ENCODE results near the gene PRPH.
"Not testable (repeated sequence)": the region's sequence is repeated elsewhere in the genome, so short reads cannot be mapped to it uniquely, and the experiment has no call there.

Gene PRPH

GRCh38 chr12:49276304-49277290 is 18.4 kb upstream of the PRPH start:
- DNase-seq, result no peak

DNA sequence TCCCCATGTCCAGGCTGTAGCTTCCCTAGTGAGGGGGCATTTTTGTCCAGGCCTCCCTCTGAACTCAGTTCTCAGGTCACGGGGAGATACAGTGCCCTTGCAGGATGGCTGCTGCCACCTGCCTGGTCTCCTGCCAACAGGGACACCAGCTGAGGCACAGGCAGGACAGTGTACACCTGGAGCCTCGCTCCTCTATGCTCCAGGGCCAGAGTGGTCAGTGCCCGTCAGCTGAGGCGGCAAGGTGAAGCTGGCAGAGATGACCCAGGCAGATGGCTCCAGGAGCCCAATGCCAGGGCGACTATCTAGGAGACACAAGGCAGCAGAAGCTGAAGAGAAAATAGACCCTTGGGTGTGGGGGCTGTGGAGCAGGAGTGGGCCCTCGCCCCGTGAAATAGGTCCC is 17.5 kb upstream of the PRPH start:
- DNase-seq, result no peak

DNA sequence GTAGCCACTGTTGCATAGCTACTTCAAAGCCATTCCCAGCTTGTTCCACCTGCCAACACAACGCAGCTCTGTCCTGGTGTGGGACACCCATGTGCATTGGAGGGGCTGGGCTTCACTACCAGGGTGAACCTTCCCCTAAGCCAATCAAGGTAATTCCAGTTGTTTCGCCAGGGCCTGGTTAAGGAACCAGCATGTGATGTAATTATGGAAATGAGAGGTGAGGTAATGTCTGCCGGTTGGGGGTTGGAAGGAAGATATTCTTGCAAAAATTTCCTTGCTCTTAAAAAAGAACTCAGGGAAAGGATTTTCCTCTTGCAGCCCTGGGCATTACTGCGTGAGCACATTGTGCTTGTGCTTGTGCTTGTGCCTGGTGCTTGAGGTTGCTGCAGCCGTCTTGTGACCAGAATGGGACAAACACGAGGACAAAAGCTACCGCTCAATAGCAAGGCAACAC is 15.2 kb upstream of the PRPH start:
- peak; percentile 22 for DNase-seq

DNA sequence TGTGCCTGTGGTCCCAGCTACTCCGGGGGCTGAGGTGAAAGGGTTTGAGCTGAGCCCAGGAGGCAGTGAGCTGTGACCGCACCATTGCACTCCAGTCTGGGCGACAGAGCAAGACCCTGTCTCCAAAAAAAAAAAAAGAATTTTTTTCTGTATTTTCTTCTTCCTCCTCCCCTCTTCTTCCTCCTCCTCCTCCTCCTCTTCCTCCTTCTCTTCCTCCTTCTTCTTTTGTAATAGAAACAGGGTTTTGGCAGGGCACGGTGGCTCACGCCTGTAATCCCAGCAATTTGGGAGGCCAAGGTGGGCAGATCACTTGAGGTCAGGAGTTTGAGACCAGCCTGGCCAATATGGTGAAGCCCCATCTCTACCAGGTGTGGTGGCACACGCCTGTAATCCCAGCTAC is 14.4 kb upstream of the PRPH start:
- not testable (repeated sequence) for DNase-seq

- no peak for DNase-seq
Measured at GRCh38 chr12:49282302-49282701, 12.6 kb upstream of the PRPH start.

DNA sequence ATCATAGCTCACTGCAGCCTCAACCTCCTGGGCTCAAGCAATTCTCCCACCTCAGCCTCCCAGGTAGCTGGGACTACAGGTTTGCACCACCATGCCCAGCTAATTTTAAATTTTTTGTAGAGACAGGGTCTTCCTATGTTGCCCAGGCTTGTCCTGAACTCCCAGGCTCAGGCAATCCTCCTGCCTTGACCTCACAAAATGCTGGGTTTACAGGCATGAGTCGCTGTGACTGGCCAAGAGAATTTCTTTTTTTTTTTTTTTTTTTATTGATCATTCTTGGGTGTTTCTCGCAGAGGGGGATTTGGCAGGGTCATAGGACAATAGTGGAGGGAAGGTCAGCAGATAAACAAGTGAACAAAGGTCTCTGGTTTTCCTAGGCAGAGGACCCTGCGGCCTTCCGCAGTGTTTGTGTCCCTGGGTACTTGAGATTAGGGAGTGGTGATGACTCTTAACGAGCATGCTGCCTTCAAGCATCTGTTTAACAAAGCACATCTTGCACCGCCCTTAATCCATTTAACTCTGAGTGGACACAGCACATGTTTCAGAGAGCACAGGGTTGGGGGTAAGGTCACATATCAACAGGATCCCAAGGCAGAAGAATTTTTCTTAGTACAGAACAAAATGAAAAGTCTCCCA is 12.1 kb upstream of the PRPH start:
- DNase-seq, result not testable (repeated sequence)

DNA sequence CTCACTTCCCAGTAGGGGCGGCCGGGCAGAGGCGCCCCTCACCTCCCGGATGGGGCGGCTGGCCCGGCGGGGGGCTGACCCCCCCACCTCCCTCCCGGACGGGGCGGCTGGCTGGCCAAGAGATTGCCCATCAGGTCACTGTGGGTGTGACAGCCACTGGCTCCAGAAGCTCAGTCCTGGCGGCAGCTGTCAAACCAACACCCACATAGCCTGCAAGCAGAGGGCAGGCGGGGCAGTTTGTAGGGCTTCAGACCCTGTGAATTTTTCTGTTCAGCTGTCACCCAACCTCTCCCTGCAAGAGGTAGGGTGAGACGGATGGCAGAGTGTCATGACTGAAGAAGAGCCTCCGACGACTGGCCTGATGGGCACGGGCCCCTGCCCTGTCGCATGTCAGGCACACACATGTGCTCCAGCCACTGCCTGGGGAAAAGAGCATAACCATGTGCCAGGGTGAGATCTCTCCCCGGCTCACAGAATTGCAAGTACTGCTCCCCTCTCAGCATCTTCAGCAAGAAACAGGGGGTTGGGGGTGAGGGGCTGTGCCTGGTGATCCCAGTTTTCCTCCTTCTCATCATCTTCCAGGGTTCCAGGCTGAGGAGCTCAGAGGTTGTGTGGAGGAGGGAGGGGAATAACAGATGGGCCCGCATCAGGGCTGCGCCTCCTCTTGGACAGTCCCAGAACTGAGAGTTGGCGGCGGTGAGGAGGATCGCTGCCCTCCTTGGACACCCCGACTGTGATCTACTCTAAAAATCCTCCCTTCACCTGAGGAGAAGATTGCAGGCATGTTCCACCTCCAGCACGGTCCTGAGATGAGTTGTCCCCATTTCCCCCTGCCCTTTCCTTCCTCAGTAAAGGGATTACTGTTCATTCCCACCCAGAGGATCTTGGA is 11.2 kb upstream of the PRPH start:
- DNase-seq, result no peak

- DNase-seq, result no peak
Measured at GRCh38 chr12:49284672-49285071, 10.3 kb upstream of the PRPH start.

GRCh38 chr12:49287876-49288275 is 7.1 kb upstream of the PRPH start:
- no peak for DNase-seq

DNA sequence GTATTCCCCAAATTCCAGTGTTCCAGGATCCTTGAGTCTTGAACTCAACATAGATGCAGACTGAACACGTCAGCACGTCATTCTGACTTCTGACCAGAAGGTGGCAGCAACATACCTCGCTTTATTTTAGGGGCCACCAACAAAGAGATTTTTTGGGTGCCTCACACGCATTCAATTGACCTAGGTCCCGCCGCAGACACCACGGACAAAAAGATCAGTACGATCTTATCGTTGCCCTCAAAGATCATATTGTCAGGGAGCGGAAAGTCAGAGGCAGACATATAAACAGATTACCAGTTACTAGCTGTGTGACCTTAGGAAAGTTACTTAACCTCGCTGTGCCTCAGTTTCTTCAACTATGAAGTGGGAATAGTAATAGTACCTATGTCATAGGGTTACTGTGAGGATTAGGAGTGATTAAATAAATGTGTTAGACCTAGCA is 6.5 kb upstream of the PRPH start:
- peak; percentile 42 for DNase-seq

DNA sequence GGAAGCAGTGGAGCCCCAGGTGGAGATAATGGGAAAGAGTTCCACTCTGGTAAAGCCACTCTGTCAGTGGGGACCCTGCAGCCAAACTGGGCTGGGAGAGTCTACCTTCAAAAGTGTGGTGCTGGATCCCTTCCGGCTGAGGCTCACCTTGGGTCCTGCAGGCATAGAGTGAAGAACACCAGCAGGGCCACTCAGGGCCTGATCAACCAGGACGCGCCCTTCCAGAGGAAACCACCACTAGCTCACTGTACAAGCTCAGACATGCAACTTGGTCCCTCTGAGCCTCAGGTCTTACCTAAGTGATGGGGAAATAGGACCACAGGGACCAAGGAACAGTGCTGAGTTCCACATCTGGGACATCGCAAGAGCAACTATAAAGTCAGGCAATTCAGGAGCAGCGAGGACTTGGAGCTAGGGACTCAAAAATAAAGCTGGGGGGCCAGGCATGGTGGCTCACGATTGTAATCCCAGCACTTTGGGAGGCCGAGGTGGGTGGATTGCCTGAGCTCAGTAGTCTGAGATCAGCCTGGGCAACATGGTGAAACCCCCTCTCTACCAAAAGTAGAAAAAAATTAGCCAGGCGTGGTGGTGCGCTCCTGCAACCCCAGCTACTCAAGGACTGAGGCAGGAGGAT is 5.9 kb upstream of the PRPH start:
- DNase-seq, result no peak

GRCh38 chr12:49292729-49293055 is 2.3 kb upstream of the PRPH start:
- DNase-seq, result no peak

DNA sequence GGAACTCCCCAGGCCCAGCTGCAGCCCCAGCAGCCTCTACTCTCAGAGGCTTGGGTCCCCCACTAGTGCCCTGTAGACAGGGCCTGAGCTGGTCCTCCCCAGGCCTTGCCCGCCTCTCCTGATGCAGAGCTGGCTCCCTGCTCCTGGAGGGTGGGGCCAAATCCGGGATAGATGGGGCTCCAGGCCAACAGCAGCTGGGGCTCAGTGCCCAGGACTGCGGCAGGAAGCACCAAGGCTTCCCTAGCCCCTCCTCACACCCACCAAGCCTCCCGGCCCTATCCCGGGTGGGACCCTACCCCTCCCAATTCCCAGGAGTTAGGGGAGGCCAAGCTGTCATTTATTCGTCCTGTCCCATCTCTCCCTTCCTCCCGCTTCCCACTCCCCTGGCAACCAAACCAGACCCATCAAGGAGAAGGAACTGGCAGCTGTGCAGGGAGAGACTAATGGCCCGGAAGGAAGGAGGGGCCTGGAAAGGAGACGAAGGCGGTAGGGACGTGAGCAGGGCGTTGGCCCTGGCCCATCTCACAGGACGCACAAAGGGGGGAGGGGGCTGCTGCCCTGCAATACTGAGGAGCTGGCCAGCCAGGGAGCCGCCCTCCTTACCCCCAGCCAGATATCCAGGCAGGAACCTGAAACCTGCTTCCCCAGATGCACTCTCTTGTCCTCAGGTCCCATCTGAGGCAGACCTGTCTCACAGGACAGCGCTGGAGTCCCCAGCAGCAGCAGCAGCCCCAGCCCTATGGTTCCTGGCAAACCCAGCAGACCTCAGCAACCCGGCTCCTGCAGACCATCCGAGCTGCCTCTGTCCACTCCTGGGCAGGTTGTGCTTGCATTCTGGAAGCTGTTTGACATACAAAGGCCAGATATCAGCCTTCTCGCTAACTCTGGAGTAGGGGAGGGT is 1.6 kb upstream of the PRPH start:
- DNase-seq, result no peak

- DNase-seq, result no peak
Measured at GRCh38 chr12:49294086-49294803, 702 bp upstream of the PRPH start.

- DNase-seq, result no peak
Measured at GRCh38 chr12:49294804-49295081, 204 bp upstream of the PRPH start.

DNA sequence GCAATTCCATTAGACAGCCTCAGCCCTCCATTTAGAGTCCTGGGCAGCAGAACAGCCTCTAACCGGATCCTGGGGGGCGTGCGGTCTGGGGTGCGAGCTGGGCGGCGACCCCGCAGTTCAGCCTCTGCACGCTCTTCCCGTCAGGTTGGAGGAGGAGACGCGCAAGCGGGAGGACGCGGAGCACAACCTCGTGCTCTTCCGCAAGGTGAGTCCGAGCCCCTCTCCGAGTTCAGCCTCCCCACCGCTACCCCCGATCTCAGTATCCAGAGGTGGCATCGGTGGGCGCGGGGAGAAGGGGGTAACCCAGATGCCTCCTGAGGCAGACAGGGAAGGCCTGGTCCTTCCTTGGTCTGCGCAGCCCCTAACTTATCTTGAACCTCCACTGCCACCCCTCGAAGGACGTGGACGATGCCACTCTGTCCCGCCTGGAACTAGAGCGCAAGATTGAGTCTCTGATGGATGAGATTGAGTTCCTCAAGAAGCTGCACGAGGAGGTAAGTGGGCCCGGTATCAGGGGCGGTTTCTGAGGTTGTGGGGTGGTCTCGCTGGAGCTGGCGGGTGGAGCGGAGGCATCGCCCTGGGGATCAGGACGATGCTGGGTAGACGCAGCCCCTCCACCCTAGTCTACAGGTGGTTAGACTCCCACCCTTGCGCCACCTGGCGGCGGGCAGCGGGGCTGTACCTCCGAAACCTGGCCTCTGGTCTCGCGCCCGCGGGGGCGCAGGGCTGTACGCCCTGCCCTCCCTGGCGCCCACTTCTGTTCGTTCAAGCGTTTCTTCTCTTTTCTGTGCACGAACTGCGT is 1.3 kb downstream of the PRPH start:
- no peak for DNase-seq

- no peak for DNase-seq
Measured at GRCh38 chr12:49296836-49297694, 2.1 kb downstream of the PRPH start.

GRCh38 chr12:49297695-49298060 is 2.7 kb downstream of the PRPH start:
- no peak for DNase-seq

- no peak for DNase-seq
Measured at GRCh38 chr12:49298160-49298559, 3.2 kb downstream of the PRPH start.
